ENCODE data around the gene HIBADH.

DNA sequence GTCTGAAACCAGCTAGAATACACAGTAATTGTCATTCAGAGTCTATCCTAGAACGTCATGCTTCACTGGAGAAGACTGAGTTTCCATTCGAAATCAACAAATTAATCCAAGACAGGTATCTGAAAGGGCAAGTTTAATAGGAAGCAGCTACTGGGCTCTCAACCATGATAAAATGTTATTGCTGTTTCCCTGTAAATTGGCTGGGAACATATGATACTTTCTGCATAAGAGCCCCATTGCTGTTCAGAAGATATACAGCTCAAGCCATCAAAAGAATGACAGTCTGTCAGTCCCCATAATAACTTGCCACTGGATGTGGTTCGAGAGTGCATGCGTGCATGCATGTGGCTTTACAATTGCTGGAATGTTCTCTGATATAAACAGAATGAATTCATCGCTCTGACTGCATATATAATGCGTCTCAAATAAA lies 129.0 kb downstream of the HIBADH start:
- TF ChIP-seq RARB (CRISPR knock-in tag; IDR thresholded peaks at IDR 0.05) (no peak), ESRRG (CRISPR knock-in tag; IDR thresholded peaks at IDR 0.05) (no peak), ZC3H10 (CRISPR knock-in tag; IDR thresholded peaks at IDR 0.05) (no peak), ARNTL (CRISPR knock-in tag; IDR thresholded peaks at IDR 0.05; ENCODE audit: borderline replicate concordance, low read depth) (no peak), SNAI2 (CRISPR knock-in tag; IDR thresholded peaks at IDR 0.05) (no peak), ISL1 (CRISPR knock-in tag; IDR thresholded peaks at IDR 0.05) (no peak), OSR1 (CRISPR knock-in tag; IDR thresholded peaks at IDR 0.05) (no peak), ZNF8 (CRISPR knock-in tag; IDR thresholded peaks at IDR 0.05) (no peak)
- TF ChIP-seq, protein P1, sequence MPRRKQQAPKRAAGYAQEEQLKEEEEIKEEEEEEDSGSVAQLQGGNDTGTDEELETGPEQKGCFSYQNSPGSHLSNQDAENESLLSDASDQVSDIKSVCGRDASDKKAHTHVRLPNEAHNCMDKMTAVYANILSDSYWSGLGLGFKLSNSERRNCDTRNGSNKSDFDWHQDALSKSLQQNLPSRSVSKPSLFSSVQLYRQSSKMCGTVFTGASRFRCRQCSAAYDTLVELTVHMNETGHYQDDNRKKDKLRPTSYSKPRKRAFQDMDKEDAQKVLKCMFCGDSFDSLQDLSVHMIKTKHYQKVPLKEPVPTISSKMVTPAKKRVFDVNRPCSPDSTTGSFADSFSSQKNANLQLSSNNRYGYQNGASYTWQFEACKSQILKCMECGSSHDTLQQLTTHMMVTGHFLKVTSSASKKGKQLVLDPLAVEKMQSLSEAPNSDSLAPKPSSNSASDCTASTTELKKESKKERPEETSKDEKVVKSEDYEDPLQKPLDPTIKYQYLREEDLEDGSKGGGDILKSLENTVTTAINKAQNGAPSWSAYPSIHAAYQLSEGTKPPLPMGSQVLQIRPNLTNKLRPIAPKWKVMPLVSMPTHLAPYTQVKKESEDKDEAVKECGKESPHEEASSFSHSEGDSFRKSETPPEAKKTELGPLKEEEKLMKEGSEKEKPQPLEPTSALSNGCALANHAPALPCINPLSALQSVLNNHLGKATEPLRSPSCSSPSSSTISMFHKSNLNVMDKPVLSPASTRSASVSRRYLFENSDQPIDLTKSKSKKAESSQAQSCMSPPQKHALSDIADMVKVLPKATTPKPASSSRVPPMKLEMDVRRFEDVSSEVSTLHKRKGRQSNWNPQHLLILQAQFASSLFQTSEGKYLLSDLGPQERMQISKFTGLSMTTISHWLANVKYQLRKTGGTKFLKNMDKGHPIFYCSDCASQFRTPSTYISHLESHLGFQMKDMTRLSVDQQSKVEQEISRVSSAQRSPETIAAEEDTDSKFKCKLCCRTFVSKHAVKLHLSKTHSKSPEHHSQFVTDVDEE (CRISPR knock-in tag; IDR thresholded peaks at IDR 0.05), result no peak
- TF ChIP-seq, protein P2, sequence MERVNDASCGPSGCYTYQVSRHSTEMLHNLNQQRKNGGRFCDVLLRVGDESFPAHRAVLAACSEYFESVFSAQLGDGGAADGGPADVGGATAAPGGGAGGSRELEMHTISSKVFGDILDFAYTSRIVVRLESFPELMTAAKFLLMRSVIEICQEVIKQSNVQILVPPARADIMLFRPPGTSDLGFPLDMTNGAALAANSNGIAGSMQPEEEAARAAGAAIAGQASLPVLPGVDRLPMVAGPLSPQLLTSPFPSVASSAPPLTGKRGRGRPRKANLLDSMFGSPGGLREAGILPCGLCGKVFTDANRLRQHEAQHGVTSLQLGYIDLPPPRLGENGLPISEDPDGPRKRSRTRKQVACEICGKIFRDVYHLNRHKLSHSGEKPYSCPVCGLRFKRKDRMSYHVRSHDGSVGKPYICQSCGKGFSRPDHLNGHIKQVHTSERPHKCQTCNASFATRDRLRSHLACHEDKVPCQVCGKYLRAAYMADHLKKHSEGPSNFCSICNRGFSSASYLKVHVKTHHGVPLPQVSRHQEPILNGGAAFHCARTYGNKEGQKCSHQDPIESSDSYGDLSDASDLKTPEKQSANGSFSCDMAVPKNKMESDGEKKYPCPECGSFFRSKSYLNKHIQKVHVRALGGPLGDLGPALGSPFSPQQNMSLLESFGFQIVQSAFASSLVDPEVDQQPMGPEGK (CRISPR knock-in tag; IDR thresholded peaks at IDR 0.05; ENCODE audit: borderline replicate concordance), result no peak

Data from SK-N-SH treated with all-trans-retinoic acid at 6 μM for 48 hours (cell line).